Right atrium auricular region (tissue), 2 donors: Measurements from ENCODE around the gene ALOX5. TPM values are rescaled to one million over a fixed set of nuclear protein-coding genes. Genes with fewer than 3 reads are reported as not detected.
A peak's percentile ranks its signal among the peaks of the same experiment; 100 is the strongest.

Source experiments
- DNase-seq: peaks from one replicate; pipeline ENCODE4 v3.0.0-alpha.2; 2019; ENCODE audit warnings: low spot score
- H3K27ac ChIP-seq, 2 donors: fragments of 200-600 bp; sonication (generic); 1 replicate in 1 of 2; 2 replicates in 1 of 2; pipeline ENCODE4 v1.5.1; 2016 to 2019
- H3K27me3 ChIP-seq, 2 donors: fragments of 200-600 bp; sonication (generic); one replicate each; pipeline versions ENCODE4 v1.5.1 to v1.6.0; 2017 to 2019
- H3K36me3 ChIP-seq: fragments of 200-600 bp; sonication (generic); one replicate; pipeline ENCODE4 v1.5.1; 2016
- H3K4me1 ChIP-seq, 2 donors: fragments of 200-600 bp; sonication (generic); one replicate each; pipeline versions ENCODE4 v1.5.1 to v1.6.0; 2017 to 2019
- H3K4me3 ChIP-seq, 2 donors: fragments of 200-600 bp; sonication (generic); 1 replicate in 1 of 2; 2 replicates in 1 of 2; pipeline ENCODE4 v1.5.1; 2017 to 2019; ENCODE audit warnings: mild to moderate bottlenecking in 1 of 2, moderate library complexity in 1 of 2
- H3K9me3 ChIP-seq, 2 donors: fragments of 200-600 bp; sonication (generic); one replicate each; pipeline ENCODE4 v1.5.1; 2019
- total RNA-seq, 2 donors: library from RNA; depleted of rRNA; stranded (reverse); fragments of >200 nt; gene quantifications; one replicate each; pipeline ENCODE4 v1.1.0, GENCODE V29; 2016
- TF ChIP-seq, protein P1 (sequence below), 2 donors: fragments of 200-600 bp; sonication (generic); IDR thresholded peaks; one replicate each; pipeline ENCODE4 v1.5.1; 2019; ENCODE audit warnings: antibody characterized with exemption in 2 of 2

ALOX5 gene
- total RNA-seq, 2 donors from 2014 or later: 6.3 to 16.0 TPM

- H3K36me3 ChIP-seq: no peaks in the 10 kb centered on the region
- no peak for DNase-seq
- no peaks in the 10 kb centered on the region for H3K27me3 ChIP-seq
- no peak overlapping the region for H3K4me3 ChIP-seq
- TF ChIP-seq, protein P1, sequence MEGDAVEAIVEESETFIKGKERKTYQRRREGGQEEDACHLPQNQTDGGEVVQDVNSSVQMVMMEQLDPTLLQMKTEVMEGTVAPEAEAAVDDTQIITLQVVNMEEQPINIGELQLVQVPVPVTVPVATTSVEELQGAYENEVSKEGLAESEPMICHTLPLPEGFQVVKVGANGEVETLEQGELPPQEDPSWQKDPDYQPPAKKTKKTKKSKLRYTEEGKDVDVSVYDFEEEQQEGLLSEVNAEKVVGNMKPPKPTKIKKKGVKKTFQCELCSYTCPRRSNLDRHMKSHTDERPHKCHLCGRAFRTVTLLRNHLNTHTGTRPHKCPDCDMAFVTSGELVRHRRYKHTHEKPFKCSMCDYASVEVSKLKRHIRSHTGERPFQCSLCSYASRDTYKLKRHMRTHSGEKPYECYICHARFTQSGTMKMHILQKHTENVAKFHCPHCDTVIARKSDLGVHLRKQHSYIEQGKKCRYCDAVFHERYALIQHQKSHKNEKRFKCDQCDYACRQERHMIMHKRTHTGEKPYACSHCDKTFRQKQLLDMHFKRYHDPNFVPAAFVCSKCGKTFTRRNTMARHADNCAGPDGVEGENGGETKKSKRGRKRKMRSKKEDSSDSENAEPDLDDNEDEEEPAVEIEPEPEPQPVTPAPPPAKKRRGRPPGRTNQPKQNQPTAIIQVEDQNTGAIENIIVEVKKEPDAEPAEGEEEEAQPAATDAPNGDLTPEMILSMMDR (IDR thresholded peaks at IDR 0.05): no peak
- no peaks in the 10 kb centered on the region for H3K9me3 ChIP-seq
- H3K27ac ChIP-seq: no peak overlapping the region
- peaks cover 0 to 20% of the 10 kb centered on the region in 2 donors for H3K4me1 ChIP-seq
These were observed 3.6 kb upstream of the ALOX5 start for GRCh38 chr10:45370202-45370955.

GRCh38 chr10:45371560-45371959 is 2.5 kb upstream of the ALOX5 start:
- Histone ChIP-seq H3K27me3 (no peaks in the 10 kb centered on the region), H3K4me1 (peaks cover 0 to 20% of the 10 kb centered on the region in 2 donors), H3K4me3 (no peak overlapping the region), H3K36me3 (no peaks in the 10 kb centered on the region), H3K27ac (no peak overlapping the region), H3K9me3 (no peaks in the 10 kb centered on the region)
- TF ChIP-seq, protein P1 (IDR thresholded peaks at IDR 0.05): no peak
- DNase-seq: no peak

GRCh38 chr10:45372251-45372951 is 1.6 kb upstream of the ALOX5 start:
- DNase-seq: no peak
- Histone ChIP-seq H3K4me3 (no peak overlapping the region), H3K27me3 (no peaks in the 10 kb centered on the region), H3K4me1 (peaks cover 0 to 20% of the 10 kb centered on the region in 2 donors), H3K27ac (no peak overlapping the region), H3K36me3 (no peaks in the 10 kb centered on the region), H3K9me3 (no peaks in the 10 kb centered on the region)
- TF ChIP-seq, protein P1 (IDR thresholded peaks at IDR 0.05): no peak

- H3K4me1 ChIP-seq: peaks cover 0 to 20% of the 10 kb centered on the region in 2 donors
- peak overlapping the region; percentile 45 to 50 for H3K4me3 ChIP-seq
- no peak for DNase-seq
- TF ChIP-seq, protein P1 (IDR thresholded peaks at IDR 0.05): no peak
- H3K27ac ChIP-seq: no peak overlapping the region
- no peaks in the 10 kb centered on the region for H3K27me3 ChIP-seq
- H3K36me3 ChIP-seq: no peaks in the 10 kb centered on the region
- no peaks in the 10 kb centered on the region for H3K9me3 ChIP-seq
These were observed 927 bp upstream of the ALOX5 start for GRCh38 chr10:45373003-45373575.

DNA sequence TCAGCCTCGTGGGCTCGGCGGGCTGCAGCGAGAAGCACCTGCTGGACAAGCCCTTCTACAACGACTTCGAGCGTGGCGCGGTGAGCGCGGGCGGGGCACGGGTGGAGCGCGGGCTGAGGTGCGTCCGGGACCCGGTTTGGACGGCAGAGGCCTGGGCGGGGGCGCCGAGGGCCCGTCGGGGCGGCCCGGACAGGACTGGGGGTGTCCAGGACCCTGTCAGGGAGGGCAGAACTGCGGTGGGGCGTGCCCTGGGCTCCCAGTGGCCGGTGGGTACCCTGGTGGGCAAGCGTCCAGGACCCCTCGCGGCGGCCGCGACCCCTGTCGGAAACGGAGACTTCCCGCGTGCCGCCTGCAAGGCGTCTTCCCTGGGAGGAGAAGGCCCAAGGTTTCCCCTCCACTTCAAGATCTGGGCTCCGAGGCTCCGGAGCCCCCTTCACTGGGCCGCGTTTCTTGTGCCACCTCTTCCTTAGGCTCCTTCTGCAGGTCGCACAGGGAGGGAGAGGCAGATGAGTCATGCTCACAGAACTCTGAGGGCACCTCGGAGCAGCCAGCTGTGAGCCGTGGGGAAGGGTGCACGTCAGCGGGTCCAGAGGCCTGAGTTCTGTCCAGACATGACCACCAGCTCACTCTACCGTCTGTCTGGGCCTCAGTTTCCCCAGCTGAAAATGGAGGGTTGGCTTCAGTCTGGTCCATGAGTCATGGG is 485 bp downstream of the ALOX5 start:
- no peak overlapping the region for H3K27ac ChIP-seq
- no peaks in the 10 kb centered on the region for H3K27me3 ChIP-seq
- H3K9me3 ChIP-seq: no peaks in the 10 kb centered on the region
- H3K4me1 ChIP-seq: peaks cover 0 to 20% of the 10 kb centered on the region in 2 donors
- H3K4me3 ChIP-seq: peak overlapping the region; percentile 45 to 50
- TF ChIP-seq, protein P1 (IDR thresholded peaks at IDR 0.05): no peak
- DNase-seq: peak; percentile 53
- no peaks in the 10 kb centered on the region for H3K36me3 ChIP-seq
